ENCODE measurements around the gene COPS4. TPM values are rescaled to one million over a fixed set of nuclear protein-coding genes. Genes with fewer than 3 reads are reported as not detected.

COPS4 gene
- total and polyA plus RNA-seq, 10 of the 15 experiments (the other 5 are each of a cell fraction or from before 2014, with no cell fraction given) = 34.2 to 159 (median 66.7) TPM

- TF ChIP-seq BACH1 (IDR thresholded peaks at IDR 0.05; ENCODE audit: borderline replicate concordance) = 0 out of 2 replicates have a peak, but pooled peaks have one; percentile 13
- TF ChIP-seq TBL1XR1 (IDR thresholded peaks at IDR 0.05; ENCODE audit: low read depth, low read length) = no peak
- TF ChIP-seq, protein P1, sequence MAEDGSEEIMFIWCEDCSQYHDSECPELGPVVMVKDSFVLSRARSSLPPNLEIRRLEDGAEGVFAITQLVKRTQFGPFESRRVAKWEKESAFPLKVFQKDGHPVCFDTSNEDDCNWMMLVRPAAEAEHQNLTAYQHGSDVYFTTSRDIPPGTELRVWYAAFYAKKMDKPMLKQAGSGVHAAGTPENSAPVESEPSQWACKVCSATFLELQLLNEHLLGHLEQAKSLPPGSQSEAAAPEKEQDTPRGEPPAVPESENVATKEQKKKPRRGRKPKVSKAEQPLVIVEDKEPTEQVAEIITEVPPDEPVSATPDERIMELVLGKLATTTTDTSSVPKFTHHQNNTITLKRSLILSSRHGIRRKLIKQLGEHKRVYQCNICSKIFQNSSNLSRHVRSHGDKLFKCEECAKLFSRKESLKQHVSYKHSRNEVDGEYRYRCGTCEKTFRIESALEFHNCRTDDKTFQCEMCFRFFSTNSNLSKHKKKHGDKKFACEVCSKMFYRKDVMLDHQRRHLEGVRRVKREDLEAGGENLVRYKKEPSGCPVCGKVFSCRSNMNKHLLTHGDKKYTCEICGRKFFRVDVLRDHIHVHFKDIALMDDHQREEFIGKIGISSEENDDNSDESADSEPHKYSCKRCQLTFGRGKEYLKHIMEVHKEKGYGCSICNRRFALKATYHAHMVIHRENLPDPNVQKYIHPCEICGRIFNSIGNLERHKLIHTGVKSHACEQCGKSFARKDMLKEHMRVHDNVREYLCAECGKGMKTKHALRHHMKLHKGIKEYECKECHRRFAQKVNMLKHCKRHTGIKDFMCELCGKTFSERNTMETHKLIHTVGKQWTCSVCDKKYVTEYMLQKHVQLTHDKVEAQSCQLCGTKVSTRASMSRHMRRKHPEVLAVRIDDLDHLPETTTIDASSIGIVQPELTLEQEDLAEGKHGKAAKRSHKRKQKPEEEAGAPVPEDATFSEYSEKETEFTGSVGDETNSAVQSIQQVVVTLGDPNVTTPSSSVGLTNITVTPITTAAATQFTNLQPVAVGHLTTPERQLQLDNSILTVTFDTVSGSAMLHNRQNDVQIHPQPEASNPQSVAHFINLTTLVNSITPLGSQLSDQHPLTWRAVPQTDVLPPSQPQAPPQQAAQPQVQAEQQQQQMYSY (CRISPR knock-in tag; IDR thresholded peaks at IDR 0.05) = peak; percentile 8
- TF ChIP-seq SKIL (IDR thresholded peaks at IDR 0.05; ENCODE audit: low read depth, poor library complexity, severe bottlenecking) = no peak
- no peak for TF ChIP-seq NFXL1 (IDR thresholded peaks at IDR 0.05; ENCODE audit: borderline replicate concordance)
- TF ChIP-seq PKNOX1 (IDR thresholded peaks at IDR 0.05) = no peak
- TF ChIP-seq CEBPB (IDR thresholded peaks at IDR 0.05; ENCODE audit: borderline replicate concordance in 1 of 2, low read depth in 2 of 2, low read length in 2 of 2) = 0 out of 4 replicates have a peak, but pooled peaks of 1 of the 2 experiments have one; percentile 29
- TF ChIP-seq, protein P2, sequence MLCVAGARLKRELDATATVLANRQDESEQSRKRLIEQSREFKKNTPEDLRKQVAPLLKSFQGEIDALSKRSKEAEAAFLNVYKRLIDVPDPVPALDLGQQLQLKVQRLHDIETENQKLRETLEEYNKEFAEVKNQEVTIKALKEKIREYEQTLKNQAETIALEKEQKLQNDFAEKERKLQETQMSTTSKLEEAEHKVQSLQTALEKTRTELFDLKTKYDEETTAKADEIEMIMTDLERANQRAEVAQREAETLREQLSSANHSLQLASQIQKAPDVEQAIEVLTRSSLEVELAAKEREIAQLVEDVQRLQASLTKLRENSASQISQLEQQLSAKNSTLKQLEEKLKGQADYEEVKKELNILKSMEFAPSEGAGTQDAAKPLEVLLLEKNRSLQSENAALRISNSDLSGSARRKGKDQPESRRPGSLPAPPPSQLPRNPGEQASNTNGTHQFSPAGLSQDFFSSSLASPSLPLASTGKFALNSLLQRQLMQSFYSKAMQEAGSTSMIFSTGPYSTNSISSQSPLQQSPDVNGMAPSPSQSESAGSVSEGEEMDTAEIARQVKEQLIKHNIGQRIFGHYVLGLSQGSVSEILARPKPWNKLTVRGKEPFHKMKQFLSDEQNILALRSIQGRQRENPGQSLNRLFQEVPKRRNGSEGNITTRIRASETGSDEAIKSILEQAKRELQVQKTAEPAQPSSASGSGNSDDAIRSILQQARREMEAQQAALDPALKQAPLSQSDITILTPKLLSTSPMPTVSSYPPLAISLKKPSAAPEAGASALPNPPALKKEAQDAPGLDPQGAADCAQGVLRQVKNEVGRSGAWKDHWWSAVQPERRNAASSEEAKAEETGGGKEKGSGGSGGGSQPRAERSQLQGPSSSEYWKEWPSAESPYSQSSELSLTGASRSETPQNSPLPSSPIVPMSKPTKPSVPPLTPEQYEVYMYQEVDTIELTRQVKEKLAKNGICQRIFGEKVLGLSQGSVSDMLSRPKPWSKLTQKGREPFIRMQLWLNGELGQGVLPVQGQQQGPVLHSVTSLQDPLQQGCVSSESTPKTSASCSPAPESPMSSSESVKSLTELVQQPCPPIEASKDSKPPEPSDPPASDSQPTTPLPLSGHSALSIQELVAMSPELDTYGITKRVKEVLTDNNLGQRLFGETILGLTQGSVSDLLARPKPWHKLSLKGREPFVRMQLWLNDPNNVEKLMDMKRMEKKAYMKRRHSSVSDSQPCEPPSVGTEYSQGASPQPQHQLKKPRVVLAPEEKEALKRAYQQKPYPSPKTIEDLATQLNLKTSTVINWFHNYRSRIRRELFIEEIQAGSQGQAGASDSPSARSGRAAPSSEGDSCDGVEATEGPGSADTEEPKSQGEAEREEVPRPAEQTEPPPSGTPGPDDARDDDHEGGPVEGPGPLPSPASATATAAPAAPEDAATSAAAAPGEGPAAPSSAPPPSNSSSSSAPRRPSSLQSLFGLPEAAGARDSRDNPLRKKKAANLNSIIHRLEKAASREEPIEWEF (IDR thresholded peaks at IDR 0.05; ENCODE audit: insufficient replicate concordance, low read depth, low read length) = no peak
- TF ChIP-seq, protein P3, sequence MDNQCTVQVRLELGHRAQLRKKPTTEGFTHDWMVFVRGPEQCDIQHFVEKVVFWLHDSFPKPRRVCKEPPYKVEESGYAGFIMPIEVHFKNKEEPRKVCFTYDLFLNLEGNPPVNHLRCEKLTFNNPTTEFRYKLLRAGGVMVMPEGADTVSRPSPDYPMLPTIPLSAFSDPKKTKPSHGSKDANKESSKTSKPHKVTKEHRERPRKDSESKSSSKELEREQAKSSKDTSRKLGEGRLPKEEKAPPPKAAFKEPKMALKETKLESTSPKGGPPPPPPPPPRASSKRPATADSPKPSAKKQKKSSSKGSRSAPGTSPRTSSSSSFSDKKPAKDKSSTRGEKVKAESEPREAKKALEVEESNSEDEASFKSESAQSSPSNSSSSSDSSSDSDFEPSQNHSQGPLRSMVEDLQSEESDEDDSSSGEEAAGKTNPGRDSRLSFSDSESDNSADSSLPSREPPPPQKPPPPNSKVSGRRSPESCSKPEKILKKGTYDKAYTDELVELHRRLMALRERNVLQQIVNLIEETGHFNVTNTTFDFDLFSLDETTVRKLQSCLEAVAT (IDR thresholded peaks at IDR 0.05) = peak; percentile 74
Measured at GRCh38 chr4:83112678-83113428, 77.9 kb downstream of the COPS4 start (continued).

All from GM12878 (cell line).